Esophagus squamous epithelium (tissue), 4 donors: ENCODE data around the gene GRK5.

Source experiments
- CTCF ChIP-seq, 6 experiments: fragments of 450-650 bp in 4 of 6; fragments of 200-600 bp in 2 of 6; sonication (generic) in 2 of 6; IDR thresholded peaks; one replicate each; pipeline ENCODE4 v1.5.1; 2016 to 2019; ENCODE audit warnings: antibody characterized with exemption in 6 of 6, mild to moderate bottlenecking in 4 of 6, moderate library complexity in 4 of 6
- POLR2A ChIP-seq, 4 donors: fragments of 450-650 bp; IDR thresholded peaks; one replicate each; pipeline ENCODE4 v1.6.1; 2017; ENCODE audit warnings: antibody characterized with exemption in 4 of 4, mild to moderate bottlenecking in 4 of 4, moderate library complexity in 3 of 4

GRCh38 chr10:119286983-119287633 is 79.7 kb downstream of the GRK5 start:
- no peak for TF ChIP-seq CTCF (IDR thresholded peaks at IDR 0.05)
- no peak for TF ChIP-seq POLR2A (IDR thresholded peaks at IDR 0.05)
